Measurements from ENCODE around the gene CD200.

DNA sequence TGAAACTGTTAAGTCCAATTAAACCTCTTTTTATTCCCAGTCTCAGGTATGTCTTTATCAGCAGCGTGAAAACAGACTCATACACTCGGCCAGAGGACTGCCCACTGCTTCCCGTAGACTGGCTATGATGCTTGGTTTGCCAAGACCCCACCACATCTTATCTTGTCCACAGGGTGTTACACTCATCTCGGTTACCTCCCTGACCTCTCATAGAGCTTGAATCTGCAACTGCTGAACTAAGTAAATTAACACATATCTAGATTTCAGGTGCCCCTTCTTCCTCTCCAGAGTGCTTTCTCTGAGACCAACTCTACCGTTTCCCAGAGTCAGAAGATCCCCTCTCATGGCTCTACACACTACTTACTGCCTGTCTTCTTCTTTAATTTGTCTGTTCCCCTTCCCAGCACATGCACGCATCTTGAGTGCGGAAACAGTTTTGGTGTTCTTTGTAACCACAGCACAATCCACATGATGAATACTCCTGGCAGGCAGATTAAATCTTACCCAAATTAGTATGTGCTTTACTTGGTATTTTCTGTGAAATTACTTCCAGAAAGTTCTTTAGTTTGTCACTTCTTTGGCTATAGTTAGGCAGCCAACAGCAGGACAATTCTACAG is 49.7 kb downstream of the CD200 start:
- TF ChIP-seq, protein P1, sequence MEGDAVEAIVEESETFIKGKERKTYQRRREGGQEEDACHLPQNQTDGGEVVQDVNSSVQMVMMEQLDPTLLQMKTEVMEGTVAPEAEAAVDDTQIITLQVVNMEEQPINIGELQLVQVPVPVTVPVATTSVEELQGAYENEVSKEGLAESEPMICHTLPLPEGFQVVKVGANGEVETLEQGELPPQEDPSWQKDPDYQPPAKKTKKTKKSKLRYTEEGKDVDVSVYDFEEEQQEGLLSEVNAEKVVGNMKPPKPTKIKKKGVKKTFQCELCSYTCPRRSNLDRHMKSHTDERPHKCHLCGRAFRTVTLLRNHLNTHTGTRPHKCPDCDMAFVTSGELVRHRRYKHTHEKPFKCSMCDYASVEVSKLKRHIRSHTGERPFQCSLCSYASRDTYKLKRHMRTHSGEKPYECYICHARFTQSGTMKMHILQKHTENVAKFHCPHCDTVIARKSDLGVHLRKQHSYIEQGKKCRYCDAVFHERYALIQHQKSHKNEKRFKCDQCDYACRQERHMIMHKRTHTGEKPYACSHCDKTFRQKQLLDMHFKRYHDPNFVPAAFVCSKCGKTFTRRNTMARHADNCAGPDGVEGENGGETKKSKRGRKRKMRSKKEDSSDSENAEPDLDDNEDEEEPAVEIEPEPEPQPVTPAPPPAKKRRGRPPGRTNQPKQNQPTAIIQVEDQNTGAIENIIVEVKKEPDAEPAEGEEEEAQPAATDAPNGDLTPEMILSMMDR (IDR thresholded peaks at IDR 0.05), result no peak
- TF ChIP-seq POLR2A (IDR thresholded peaks at IDR 0.05), result no peak

Measured in Peyer's patch (tissue), 4 donors.